ENCODE measurements around the gene LRRC63.

The LRRC63 gene

DNA sequence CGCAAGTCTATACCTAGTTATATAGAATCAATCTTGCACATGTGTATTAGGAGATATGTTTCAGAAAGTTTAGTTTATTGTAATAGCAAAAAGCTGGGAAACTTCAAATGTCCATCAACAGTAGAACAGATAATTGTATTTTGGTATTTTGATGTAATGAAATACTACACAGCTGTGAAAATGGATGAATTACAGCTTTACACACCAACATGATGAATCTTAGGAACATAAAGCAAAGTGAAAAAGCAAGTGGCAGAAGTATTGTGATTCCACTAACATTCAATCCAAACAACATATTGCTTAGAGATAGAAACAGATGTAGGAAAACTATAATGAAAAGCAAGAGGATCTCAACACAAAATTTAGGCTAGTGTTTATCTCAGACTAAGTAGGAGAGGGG, 102.9 kb downstream of the LRRC63 start:
- ChIA-PET CTCF (interaction anchor here (1.3 to 5.2 kb wide), 4 partner anchors 14 to 188 kb away, joined by 5 to 23 read pairs (median 12); no protein-coding TSS in a partner anchor), POLR2A (no interaction called here)
- no peak overlapping the region for H3K4me3 ChIP-seq (ENCODE audit: low read depth, low read length)
- TF ChIP-seq, protein P1, sequence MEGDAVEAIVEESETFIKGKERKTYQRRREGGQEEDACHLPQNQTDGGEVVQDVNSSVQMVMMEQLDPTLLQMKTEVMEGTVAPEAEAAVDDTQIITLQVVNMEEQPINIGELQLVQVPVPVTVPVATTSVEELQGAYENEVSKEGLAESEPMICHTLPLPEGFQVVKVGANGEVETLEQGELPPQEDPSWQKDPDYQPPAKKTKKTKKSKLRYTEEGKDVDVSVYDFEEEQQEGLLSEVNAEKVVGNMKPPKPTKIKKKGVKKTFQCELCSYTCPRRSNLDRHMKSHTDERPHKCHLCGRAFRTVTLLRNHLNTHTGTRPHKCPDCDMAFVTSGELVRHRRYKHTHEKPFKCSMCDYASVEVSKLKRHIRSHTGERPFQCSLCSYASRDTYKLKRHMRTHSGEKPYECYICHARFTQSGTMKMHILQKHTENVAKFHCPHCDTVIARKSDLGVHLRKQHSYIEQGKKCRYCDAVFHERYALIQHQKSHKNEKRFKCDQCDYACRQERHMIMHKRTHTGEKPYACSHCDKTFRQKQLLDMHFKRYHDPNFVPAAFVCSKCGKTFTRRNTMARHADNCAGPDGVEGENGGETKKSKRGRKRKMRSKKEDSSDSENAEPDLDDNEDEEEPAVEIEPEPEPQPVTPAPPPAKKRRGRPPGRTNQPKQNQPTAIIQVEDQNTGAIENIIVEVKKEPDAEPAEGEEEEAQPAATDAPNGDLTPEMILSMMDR (IDR thresholded peaks at IDR 0.05; ENCODE audit: insufficient read depth, low read length, missing control alignments), result no peak
- DNase-seq (ENCODE audit: low read depth, low spot score), result no peak

GRCh38 chr13:46315036-46315435, 103.3 kb downstream of the LRRC63 start:
- POLR2A ChIA-PET, result no interaction called here
- no peak overlapping the region for H3K4me3 ChIP-seq (ENCODE audit: low read depth, low read length)
- TF ChIP-seq, protein P1 (IDR thresholded peaks at IDR 0.05; ENCODE audit: insufficient read depth, low read length, missing control alignments), result no peak
- no peak for DNase-seq (ENCODE audit: low read depth, low spot score)
- CTCF ChIA-PET, result interaction anchor here (1.0 to 5.2 kb wide), 5 partner anchors 13 to 189 kb away, joined by 3 to 23 read pairs (median 6); no protein-coding TSS in a partner anchor

DNA sequence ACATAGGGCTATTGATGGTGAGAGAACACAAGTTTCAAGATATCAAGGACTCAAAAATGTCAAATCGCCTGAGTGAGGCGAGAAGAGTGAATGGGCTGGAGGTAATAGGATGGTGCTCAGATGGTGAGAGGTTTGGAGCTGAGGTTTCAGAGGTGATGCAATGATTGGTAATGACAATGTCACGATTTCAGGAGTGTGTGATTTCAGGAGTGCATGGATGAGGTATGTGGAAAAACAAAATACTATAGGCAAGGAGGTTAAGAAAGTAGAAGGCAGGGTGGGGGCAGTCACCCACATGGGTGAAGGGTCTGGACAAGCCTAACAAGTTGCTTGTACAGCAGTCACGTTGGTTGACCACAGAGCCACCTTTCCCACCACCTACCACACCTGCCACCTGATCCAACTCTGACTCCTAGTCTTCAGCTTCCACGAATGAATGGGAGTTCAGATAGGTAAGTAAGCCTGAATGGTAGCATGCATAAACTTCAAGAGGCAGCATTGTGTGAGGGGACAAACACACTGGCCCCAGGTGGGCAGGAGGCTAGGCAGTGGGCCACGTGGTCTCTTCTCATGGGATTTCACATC, 103.9 kb downstream of the LRRC63 start:
- ChIA-PET POLR2A (no interaction called here), CTCF (interaction anchor here (1.0 to 5.2 kb wide), 5 partner anchors 10 to 509 kb away, joined by 3 to 23 read pairs (median 10); no protein-coding TSS in a partner anchor)
- TF ChIP-seq, protein P1 (IDR thresholded peaks at IDR 0.05; ENCODE audit: insufficient read depth, low read length, missing control alignments), result no peak
- no peak overlapping the region for H3K4me3 ChIP-seq (ENCODE audit: low read depth, low read length)
- DNase-seq (ENCODE audit: low read depth, low spot score), result no peak

- no peak overlapping the region for H3K4me3 ChIP-seq (ENCODE audit: low read depth, low read length)
- TF ChIP-seq, protein P1 (IDR thresholded peaks at IDR 0.05; ENCODE audit: insufficient read depth, low read length, missing control alignments), result peak; percentile 17
- ChIA-PET CTCF (interaction anchor here (0.8 to 5.2 kb wide), 8 partner anchors 9 to 510 kb away, joined by 3 to 23 read pairs (median 4); no protein-coding TSS in a partner anchor), POLR2A (interaction anchor here (1.0 kb wide), 1 partner anchor 20 kb away, joined by 3 read pairs; no protein-coding TSS in a partner anchor)
- no peak for DNase-seq (ENCODE audit: low read depth, low spot score)
Measured at GRCh38 chr13:46317120-46317519, 105.4 kb downstream of the LRRC63 start.

DNA sequence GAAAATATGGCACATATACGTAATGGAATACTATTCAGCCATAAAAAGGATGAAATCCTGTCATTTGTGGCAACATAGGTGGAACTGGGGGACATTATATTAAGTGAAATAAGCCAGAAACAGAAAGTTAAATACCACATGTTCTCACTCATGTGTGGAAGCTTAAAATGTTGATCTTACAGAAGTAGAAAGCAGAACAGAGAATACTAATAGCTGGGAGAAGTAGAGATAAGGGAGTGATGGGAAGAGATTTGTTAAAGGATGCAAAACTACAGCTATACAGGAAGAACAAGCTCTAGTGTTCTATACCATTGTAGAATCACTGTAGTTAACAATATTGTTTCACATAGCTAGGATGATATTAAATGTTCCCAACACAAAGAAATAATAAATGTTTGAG, 107.3 kb downstream of the LRRC63 start:
- CTCF ChIA-PET, result interaction anchor here (0.9 to 6.0 kb wide), 4 partner anchors 23 to 695 kb away, joined by 3 to 40 read pairs (median 11); no protein-coding TSS in a partner anchor

DNA sequence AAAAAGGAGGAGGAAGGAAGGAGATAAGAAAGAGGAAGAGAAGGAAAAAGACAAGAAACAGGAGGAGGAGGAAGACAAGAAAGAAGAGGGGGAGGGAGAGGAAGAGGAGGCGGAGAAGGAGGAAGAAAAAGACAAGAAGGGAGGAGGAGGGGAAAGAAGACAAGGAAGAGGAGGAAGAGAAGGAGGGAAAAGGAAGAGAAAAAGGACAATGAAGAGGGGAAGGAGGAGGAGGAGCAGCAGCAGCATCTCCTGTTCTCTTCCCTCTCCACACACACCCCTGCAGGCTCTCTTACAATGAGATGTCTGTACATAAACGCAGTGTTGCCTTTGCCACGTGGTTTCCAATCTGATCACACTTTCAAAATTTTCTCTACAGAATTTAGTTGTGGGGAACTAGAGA, 108.7 kb downstream of the LRRC63 start:
- CTCF ChIA-PET, result interaction anchor here (0.5 to 6.0 kb wide), 12 partner anchors 9 to 697 kb away, joined by 3 to 44 read pairs (median 10); no protein-coding TSS in a partner anchor
- POLR2A ChIA-PET, result no interaction called here
- no peak overlapping the region for H3K4me3 ChIP-seq (ENCODE audit: low read depth, low read length)
- DNase-seq (ENCODE audit: low read depth, low spot score), result no peak
- TF ChIP-seq, protein P1 (IDR thresholded peaks at IDR 0.05; ENCODE audit: insufficient read depth, low read length, missing control alignments), result no peak

More for the DNA sequence above, 107.3 kb downstream of the LRRC63 start:
- no peak overlapping the region for H3K4me3 ChIP-seq (ENCODE audit: low read depth, low read length)
- TF ChIP-seq, protein P1 (IDR thresholded peaks at IDR 0.05; ENCODE audit: insufficient read depth, low read length, missing control alignments), result no peak
- no peak for DNase-seq (ENCODE audit: low read depth, low spot score)
- POLR2A ChIA-PET, result no interaction called here

Data from AG04449 (cell line).